HG02870 (cell line): Measurements from ENCODE around the gene CD83.

Experiments used
- ATAC-seq: cut with Tn5 transposase; IDR thresholded peaks from one replicate; pipeline ENCODE4 v1.9.1; 2021; ENCODE audit warnings: mild to moderate bottlenecking, moderate library complexity; ENCODE audit not compliant: unreplicated experiment

CD83 gene

GRCh38 chr6:14091339-14091978 is 26.1 kb upstream of the CD83 start:
- ATAC-seq: peak; percentile 25

- no peak for ATAC-seq
These were observed 25.3 kb upstream of the CD83 start for GRCh38 chr6:14092316-14092715.

- no peak for ATAC-seq
These were observed 24.5 kb upstream of the CD83 start for GRCh38 chr6:14092838-14093789.

DNA sequence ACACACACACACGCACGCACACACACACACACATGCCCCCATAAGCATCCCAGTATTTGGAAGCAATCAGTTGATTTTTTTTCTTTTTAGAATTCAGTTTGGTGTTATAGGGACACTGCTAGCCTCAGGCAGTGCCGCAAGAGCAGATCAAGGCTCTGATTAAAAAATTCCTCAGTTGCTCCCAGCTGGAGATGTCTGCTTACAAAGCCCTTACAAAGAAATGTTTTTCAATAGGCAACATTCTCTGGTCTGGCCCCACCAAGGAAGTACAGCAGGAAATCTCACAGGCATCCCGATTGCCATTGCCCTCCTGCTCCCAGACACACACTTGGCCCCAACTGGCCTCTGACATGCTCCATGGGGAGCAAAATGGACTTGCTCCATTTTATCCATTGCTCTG is 22.9 kb upstream of the CD83 start:
- no peak for ATAC-seq

DNA sequence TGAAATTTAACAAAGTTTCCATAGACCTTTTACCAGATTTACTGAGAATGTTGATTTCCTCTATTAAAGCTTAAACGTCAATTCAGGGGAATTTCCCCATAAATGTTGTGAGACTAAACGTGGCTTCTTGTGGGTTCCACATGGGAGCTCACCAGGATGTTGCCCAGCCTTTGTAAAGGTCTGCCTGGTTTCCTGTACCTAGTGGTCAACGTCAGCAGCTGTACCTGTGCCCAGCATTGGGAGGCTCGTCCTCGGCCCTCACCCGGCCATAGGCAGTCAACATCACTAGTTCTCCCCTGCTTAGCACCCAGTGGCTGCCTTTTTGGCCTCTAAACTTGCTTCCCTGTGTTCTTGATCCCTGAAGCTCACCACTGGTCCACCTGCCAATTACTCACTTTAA is 22.1 kb upstream of the CD83 start:
- peak; percentile 40 for ATAC-seq

GRCh38 chr6:14100138-14100537 is 17.4 kb upstream of the CD83 start:
- ATAC-seq: no peak

DNA sequence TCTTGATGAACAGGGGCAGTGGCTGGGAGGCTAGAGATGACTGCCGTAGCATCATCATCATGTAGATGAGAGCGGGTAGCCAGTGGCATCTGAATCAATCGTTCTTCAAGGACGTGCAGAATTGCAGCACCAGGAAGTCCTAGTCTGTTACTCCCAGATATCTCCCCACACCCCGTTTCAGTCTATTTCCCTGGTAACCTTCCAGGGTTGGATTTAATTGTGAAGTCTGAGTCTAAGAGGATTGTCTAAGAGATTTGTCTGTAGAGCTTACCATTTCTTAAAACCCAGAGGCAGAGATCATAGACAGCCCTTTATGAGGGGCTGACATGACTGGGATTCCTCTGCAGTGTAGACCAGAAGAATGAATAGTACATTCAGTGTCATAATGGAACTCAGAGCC is 16.6 kb upstream of the CD83 start:
- ATAC-seq: no peak

DNA sequence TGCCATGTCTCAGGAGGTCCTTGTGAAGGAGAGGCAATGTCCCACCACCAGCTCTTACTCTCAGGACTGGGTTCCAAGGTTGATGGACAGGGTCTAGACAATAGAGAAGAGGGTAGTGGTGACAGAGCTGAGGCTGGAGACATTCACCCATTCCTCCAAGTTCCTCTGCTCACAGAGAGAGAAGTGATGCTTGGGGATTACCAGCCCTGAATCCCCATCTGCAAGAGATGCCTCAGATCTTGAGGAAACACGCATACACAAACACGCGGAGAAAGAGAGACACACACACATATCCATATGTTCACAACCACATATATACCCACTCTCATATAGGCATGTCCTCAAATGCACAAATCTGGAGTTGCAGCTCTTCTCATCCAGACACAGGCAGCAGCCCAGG is 15.2 kb upstream of the CD83 start:
- ATAC-seq: no peak

DNA sequence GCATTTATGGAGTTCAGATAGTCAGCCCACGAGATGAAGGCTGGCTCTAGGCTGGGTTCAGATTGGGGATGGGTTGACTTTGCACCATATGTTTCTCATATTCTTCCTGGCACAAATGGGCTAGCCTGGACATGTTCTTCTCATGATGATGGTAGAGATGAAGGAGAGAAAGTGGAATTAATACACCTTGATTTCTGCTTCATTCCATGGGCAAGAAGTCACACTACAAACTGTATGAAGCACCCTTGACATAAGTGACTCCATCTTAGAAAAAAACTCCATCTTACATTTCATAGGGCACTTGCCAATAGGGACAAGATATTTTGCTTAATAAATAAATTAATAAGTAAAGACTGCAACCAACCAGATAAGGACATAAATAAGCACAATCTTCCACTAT is 12.0 kb upstream of the CD83 start:
- ATAC-seq: no peak

GRCh38 chr6:14107000-14107399 is 10.6 kb upstream of the CD83 start:
- no peak for ATAC-seq

DNA sequence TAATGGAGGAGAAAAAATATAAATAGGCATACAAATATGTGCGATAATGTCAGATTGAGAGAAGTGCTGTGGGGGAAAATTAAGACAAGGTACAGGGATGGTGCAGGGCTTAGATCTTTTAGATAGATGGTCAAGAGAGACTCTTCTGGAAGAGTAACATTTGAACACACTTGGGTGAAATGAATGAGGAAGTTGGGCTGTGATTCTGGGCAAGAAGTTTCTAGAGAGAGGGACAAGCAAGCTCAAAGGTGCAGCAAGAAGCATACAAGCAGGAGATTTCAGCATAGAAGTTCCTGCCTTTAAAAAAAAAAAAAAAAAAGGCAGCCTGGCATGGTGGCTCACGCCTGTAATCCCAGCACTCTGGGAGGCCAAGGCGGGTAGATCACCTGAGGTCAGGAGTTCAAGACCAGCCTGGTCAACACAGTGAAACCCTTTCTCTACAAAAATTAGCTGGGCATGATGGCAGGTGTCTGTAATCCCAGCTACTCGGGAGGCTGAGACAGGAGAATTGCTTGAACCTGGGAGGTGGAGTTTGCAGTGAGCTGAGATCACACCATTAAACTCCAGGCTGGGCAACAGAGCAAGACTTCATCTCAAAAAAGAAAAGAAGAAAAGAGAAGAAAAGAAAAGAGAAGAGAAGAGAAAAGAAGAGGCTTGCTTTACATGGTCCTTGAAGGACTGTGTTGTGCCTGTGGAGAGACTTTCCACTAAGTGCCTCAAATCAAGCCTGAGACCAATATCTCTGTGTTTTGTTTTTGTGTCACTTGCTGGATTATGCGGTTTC is 9.7 kb upstream of the CD83 start:
- ATAC-seq: peak; percentile 4

DNA sequence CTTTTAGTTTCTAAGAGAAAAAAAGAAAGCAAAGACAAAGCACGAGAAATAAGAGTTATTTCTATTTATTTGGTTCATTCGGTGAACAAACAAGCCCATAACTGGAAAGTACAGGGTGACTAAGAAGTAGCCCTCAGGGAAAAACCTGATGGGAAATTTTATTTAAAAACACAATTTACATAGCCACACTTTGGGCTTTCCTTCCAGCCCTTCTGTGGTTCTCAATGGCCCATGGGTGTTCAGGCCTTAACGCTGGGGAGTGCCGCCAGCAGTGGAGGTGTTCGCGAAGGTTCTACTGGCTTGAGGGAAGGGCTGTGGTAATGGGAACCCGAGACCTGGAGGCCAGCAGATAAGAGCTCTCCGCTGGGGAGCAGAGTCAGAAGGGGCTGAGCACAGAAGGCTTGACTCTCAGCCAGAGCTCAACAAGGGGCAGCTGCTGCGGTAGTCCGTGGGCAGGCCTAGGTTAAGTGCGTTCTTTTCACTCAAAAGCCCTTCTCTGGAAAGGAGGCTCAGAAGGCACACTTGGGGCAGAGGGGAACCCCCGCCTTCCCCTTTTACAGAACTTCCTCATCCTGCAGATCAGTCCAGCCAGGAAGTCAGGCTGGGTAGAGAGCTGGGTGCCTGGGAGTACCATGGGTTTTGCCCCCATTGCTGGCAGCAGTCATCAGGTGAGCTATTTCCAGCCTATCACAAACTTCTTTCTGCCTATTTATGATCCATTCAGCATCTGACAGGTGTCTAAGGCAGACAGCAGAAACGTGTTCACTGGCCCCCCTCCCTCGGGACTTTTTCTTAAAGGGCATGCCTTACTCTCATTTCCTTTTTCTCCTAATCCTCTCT is 8.8 kb upstream of the CD83 start:
- ATAC-seq: peak; percentile 52

- peak; percentile 2 for ATAC-seq
These were observed 8.2 kb upstream of the CD83 start for GRCh38 chr6:14109411-14109826.

DNA sequence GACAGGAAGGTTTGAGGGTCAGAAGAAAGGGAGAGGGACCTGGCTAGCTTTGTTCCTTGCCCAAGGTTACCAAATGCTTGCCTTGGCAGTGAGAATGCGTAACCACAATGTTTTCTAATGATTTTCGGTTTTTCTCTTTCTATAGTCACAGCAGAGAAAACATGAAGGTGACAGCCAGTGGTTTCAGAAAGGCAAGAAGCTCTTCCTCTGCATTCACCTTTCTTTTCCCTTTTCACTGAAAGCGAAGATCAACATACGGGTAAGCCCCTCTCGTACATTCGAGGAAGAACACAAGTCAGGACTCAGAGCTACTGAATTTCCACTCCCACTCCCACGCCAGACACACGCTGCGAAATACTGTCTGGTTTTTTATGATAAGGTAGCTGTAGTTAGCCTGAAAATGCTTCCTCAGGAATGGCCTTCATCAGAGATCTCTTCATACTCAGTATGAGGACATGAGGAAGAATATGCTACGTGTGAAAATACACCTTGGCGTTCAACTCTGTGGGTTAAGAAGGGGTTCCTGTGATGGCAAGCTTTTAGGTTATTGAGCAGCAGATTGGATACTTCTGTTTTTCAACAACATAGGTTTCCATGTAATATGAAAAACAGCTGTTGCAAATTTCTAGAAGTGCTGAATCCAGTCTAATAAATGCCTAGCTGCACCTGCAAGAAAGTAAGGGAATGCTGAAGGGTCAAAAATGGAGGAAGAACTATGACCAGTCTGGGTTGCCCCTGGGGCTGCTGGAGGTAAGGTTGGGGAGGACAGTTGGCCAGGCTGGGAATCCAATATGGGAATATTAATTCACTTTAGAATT is 7.4 kb upstream of the CD83 start:
- ATAC-seq: peak; percentile 44

GRCh38 chr6:14113976-14114375 is 3.6 kb upstream of the CD83 start:
- no peak for ATAC-seq

GRCh38 chr6:14118091-14118439 is 493 bp downstream of the CD83 start:
- ATAC-seq: peak; percentile 9

DNA sequence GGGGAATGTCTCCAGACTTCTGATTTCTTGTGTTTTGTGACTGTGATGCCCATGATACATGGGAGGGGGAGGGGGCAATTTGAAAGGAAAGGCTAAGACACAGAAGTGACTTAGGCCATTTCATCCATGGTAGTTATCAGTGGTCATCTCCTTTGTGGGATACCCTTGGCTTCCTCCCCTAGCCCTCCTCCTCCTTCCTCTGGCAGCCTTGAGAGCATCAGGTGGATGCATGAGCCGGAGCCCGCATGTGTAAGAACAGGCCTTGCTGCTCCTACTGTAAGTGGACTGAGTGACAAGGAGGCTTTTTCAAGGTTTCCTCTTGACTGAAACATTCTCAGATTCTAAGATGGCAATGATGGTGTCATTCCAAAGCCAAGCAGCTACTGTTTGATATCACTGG is 874 bp downstream of the CD83 start:
- ATAC-seq: no peak

GRCh38 chr6:14119784-14120183 is 2.2 kb downstream of the CD83 start:
- ATAC-seq: no peak

DNA sequence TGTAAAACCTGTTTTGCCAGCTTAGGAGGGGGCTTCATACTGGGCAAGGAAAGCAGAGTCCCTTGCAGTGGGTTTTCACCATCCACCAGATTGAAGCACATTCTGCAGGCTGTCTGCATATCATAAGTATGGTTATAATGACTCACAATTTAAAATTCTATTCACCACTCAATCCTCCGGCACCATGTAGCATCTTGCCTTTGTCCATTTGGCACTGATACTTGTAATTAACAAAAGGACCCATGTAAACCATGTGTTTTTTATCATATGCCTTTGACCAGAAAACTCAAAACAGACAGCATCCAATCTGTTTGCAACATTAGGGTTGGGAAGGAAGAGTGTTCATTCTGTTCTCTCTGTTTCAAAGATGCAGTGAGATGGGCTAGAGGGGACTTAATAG is 3.0 kb downstream of the CD83 start:
- no peak for ATAC-seq

- ATAC-seq: peak; percentile 70
These were observed 4.4 kb downstream of the CD83 start for GRCh38 chr6:14121936-14122344.
